SH-SY5Y (cell line): ENCODE results near the gene CREB3.

Source experiments
- GATA2 ChIP-seq: IDR thresholded peaks from 2 replicates; pipeline ENCODE4 v1.6.1; 2011; ENCODE audit warnings: mild to moderate bottlenecking, low read depth, low read length
- GATA3 ChIP-seq: IDR thresholded peaks from 2 replicates; pipeline ENCODE4 v1.6.1; 2011; ENCODE audit warnings: low read depth, mild to moderate bottlenecking, low read length, moderate library complexity

DNA sequence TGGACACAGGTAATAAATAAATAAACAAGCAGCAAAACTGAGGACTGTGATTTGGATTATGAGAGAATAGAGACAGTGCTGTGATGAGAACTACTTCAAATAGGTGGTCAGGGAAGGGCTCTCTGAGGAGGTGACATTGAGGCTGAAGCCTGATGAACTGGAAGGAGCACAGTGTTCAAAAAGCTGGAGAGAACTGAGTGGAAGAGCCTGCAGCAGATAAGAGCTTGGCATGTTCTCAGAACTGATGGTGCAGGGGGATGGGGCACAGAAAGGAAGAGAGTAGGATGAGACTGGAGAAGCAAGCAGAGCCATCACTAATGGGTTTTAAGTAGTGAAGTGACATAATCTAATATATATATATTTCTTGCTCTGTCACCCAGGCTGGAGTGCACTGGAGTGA is 31.5 kb upstream of the CREB3 start:
- TF ChIP-seq GATA2: no peak
- TF ChIP-seq GATA3: no peak
